ENCODE results near the gene VIL1. TPM values are rescaled to one million over a fixed set of nuclear protein-coding genes. Genes with fewer than 3 reads are reported as not detected.

VIL1 gene
- total and polyA plus RNA-seq, 8 donors = 10.1 to 27.9 (median 13.3) TPM

GRCh38 chr2:218482651-218483050 lies 63.7 kb downstream of the VIL1 start:
- peaks cover 0 to 6% (median 0%) of the 10 kb centered on the region in 3 donors for H3K36me3 ChIP-seq

GRCh38 chr2:218485986-218486667 lies 67.2 kb downstream of the VIL1 start:
- Histone ChIP-seq H3K4me3 (no peak overlapping the region), H3K36me3 (peaks cover 0 to 6% (median 0%) of the 10 kb centered on the region in 3 donors), H3K4me1 (no peaks in the 10 kb centered on the region), H3K27ac (no peak overlapping the region), H3K9me3 (no peaks in the 10 kb centered on the region), H3K27me3 (no peaks in the 10 kb centered on the region)
- no peak for TF ChIP-seq CTCF (IDR thresholded peaks at IDR 0.05)
- DNase-seq (no peak), FAIRE-seq (no peak), ATAC-seq (no peak)
- intact Hi-C loops (cut with DNase I) = no loop called here
- WGBS, 2 donors = 70 to 77% methylated on average over 7 of the region's 7 CpGs

More at GRCh38 chr2:218482651-218483050, 63.7 kb downstream of the VIL1 start:
- Histone ChIP-seq H3K4me3 (no peak overlapping the region), H3K4me1 (no peaks in the 10 kb centered on the region), H3K9me3 (no peaks in the 10 kb centered on the region), H3K27me3 (no peaks in the 10 kb centered on the region), H3K27ac (no peak overlapping the region)
- ATAC-seq (no peak), FAIRE-seq (no peak), DNase-seq (no peak)
- 82 to 83% methylated on average over 1 of the region's 1 CpG for WGBS, 2 donors
- no peak for TF ChIP-seq CTCF (IDR thresholded peaks at IDR 0.05)
- intact Hi-C loops (cut with DNase I) = no loop called here

- intact Hi-C loops (cut with DNase I) = no loop called here
- TF ChIP-seq CTCF (IDR thresholded peaks at IDR 0.05) = no peak
- WGBS, 2 donors = 94 to 97% methylated on average over 10 of the region's 10 CpGs
- Histone ChIP-seq H3K36me3 (peaks cover 0 to 15% (median under 1%) of the 10 kb centered on the region in 3 donors), H3K27me3 (no peaks in the 10 kb centered on the region), H3K27ac (no peak overlapping the region), H3K4me3 (no peak overlapping the region), H3K9me3 (no peaks in the 10 kb centered on the region), H3K4me1 (peaks cover 0 to 9% (median 0%) of the 10 kb centered on the region in 3 donors)
- ATAC-seq (no peak), FAIRE-seq (no peak), DNase-seq (no peak)
Observed at GRCh38 chr2:218500501-218501060, 81.7 kb downstream of the VIL1 start.

GRCh38 chr2:218501665-218502064 lies 82.7 kb downstream of the VIL1 start:
- Histone ChIP-seq H3K9me3 (no peaks in the 10 kb centered on the region), H3K4me1 (peaks cover 0 to 9% (median 0%) of the 10 kb centered on the region in 3 donors), H3K27me3 (no peaks in the 10 kb centered on the region), H3K27ac (peak overlapping the region in 1 of 4 donors; percentile 14), H3K4me3 (no peak overlapping the region), H3K36me3 (peaks cover 0 to 10% (median 0%) of the 10 kb centered on the region in 3 donors)
- WGBS, 2 donors = 34 to 39% methylated on average over 2 of the region's 2 CpGs
- no peak for TF ChIP-seq CTCF (IDR thresholded peaks at IDR 0.05)
- no peak for FAIRE-seq
- DNase-seq = no peak
- intact Hi-C loops (cut with DNase I) = no loop called here
- ATAC-seq = peak in 3 of 4 donors; percentile 44 to 53 (median 53)

Small RNA genes within 50 kb of the gene (microRNA-seq; reads per million reads assigned to microRNA genes)
- gene MIR26B = 32,979 to 40,856 reads per million in 2 donors

Other genes with a start within 250 kb of the VIL1 start
- gene ARPC2, start 201.9 kb upstream of the VIL1 start, total RNA-seq = 100 to 1,000 TPM in 1 of 6 donors, 10 to 100 TPM in 5; 43.4 to 102 (median 55.8) TPM
- gene ARPC2, start 201.9 kb upstream of the VIL1 start, polyA plus RNA-seq = 10 to 100 TPM; 37.4 to 90.7 TPM
- gene GPBAR1, start 158.1 kb upstream of the VIL1 start, total RNA-seq = 1 to 10 TPM in 3 of 6 donors, under 1 TPM in 3; 0.12 to 1.8 (median 0.76) TPM
- 1 to 10 TPM; 2.1 to 2.3 TPM for gene GPBAR1, start 158.1 kb upstream of the VIL1 start, polyA plus RNA-seq
- 10 to 100 TPM; 34.0 to 51.8 (median 39.8) TPM for gene AAMP, start 149.0 kb upstream of the VIL1 start, total RNA-seq
- 10 to 100 TPM; 46.8 to 85.5 TPM for gene AAMP, start 149.0 kb upstream of the VIL1 start, polyA plus RNA-seq
- gene PNKD, start 148.6 kb upstream of the VIL1 start, total RNA-seq = 10 to 100 TPM; 17.2 to 32.2 (median 21.4) TPM
- gene PNKD, start 148.6 kb upstream of the VIL1 start, polyA plus RNA-seq = 10 to 100 TPM; 48.9 to 89.1 TPM
- gene TMBIM1, start 126.6 kb upstream of the VIL1 start, total RNA-seq = 100 to 1,000 TPM; 147 to 196 (median 170) TPM
- gene TMBIM1, start 126.6 kb upstream of the VIL1 start, polyA plus RNA-seq = 10 to 100 TPM; 56.6 to 84.1 TPM
- 1 to 10 TPM in 3 of 6 donors, under 1 TPM in 3; 0.64 to 2.7 (median 1.0) TPM for gene CATIP, start 62.3 kb upstream of the VIL1 start, total RNA-seq
- gene CATIP, start 62.3 kb upstream of the VIL1 start, polyA plus RNA-seq = 1 to 10 TPM; 4.5 to 7.3 TPM
- 10 to 100 TPM in 2 of 6 donors, 1 to 10 TPM in 3, under 1 TPM in 1; 0.51 to 16.2 (median 5.6) TPM for gene SLC11A1, start 36.9 kb upstream of the VIL1 start, total RNA-seq
- 1 to 10 TPM; 3.9 to 6.4 TPM for gene SLC11A1, start 36.9 kb upstream of the VIL1 start, polyA plus RNA-seq
- 10 to 100 TPM; 54.2 to 90.8 (median 71.5) TPM for gene CTDSP1, start 19.3 kb upstream of the VIL1 start, total RNA-seq
- gene CTDSP1, start 19.3 kb upstream of the VIL1 start, polyA plus RNA-seq = 10 to 100 TPM; 76.0 to 89.8 TPM
- 1 to 10 TPM; 4.0 to 8.6 (median 6.1) TPM for gene USP37, start 149.2 kb downstream of the VIL1 start, total RNA-seq
- gene USP37, start 149.2 kb downstream of the VIL1 start, polyA plus RNA-seq = 1 to 10 TPM; 2.1 to 2.3 TPM
- 10 to 100 TPM; 12.0 to 19.3 (median 13.3) TPM for gene CNOT9, start 149.7 kb downstream of the VIL1 start, total RNA-seq
- gene CNOT9, start 149.7 kb downstream of the VIL1 start, polyA plus RNA-seq = 10 to 100 TPM; 10.6 to 16.6 TPM
- under 1 TPM in 5 of 6 donors, not detected in 1; 0.19 to 0.58 (median 0.34) TPM for gene PLCD4, start 188.8 kb downstream of the VIL1 start, total RNA-seq
- 1 to 10 TPM in 1 of 2 donors, under 1 TPM in 1; 0.27 to 1.1 TPM for gene PLCD4, start 188.8 kb downstream of the VIL1 start, polyA plus RNA-seq
- gene ZNF142, start 240.5 kb downstream of the VIL1 start, total RNA-seq = 10 to 100 TPM in 3 of 6 donors, 1 to 10 TPM in 3; 8.6 to 16.7 (median 9.9) TPM
- gene ZNF142, start 240.5 kb downstream of the VIL1 start, polyA plus RNA-seq = 10 to 100 TPM in 1 of 2 donors, 1 to 10 TPM in 1; 7.9 to 13.8 TPM
- gene BCS1L, start 240.6 kb downstream of the VIL1 start, total RNA-seq = 10 to 100 TPM; 16.3 to 34.1 (median 23.1) TPM
- gene BCS1L, start 240.6 kb downstream of the VIL1 start, polyA plus RNA-seq = 100 to 1,000 TPM in 1 of 2 donors, 10 to 100 TPM in 1; 84.2 to 110 TPM

Measured in pancreas (tissue), 10 donors.